ENCODE results near the gene LHX5. TPM values are rescaled to one million over a fixed set of nuclear protein-coding genes. Genes with fewer than 3 reads are reported as not detected.

The LHX5 gene
- total RNA-seq, 1 donor from 2014 or later, result 3.1 TPM

- peaks cover 28% of the 10 kb centered on the region for H3K4me1 Mint-ChIP-seq (ENCODE audit: low read depth, unreplicated experiment)
- no peaks in the 10 kb centered on the region for H3K36me3 Mint-ChIP-seq (ENCODE audit: unreplicated experiment)
- DNase-seq, result peak; percentile 24
- no peak overlapping the region for H3K27ac Mint-ChIP-seq (ENCODE audit: unreplicated experiment)
- peaks cover 17% of the 10 kb centered on the region for H3K9me3 Mint-ChIP-seq (ENCODE audit: unreplicated experiment)
- TF ChIP-seq, protein P1, sequence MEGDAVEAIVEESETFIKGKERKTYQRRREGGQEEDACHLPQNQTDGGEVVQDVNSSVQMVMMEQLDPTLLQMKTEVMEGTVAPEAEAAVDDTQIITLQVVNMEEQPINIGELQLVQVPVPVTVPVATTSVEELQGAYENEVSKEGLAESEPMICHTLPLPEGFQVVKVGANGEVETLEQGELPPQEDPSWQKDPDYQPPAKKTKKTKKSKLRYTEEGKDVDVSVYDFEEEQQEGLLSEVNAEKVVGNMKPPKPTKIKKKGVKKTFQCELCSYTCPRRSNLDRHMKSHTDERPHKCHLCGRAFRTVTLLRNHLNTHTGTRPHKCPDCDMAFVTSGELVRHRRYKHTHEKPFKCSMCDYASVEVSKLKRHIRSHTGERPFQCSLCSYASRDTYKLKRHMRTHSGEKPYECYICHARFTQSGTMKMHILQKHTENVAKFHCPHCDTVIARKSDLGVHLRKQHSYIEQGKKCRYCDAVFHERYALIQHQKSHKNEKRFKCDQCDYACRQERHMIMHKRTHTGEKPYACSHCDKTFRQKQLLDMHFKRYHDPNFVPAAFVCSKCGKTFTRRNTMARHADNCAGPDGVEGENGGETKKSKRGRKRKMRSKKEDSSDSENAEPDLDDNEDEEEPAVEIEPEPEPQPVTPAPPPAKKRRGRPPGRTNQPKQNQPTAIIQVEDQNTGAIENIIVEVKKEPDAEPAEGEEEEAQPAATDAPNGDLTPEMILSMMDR (IDR thresholded peaks at IDR 0.05; ENCODE audit: partially characterized antibody, unreplicated experiment), result no peak
- H3K4me3 Mint-ChIP-seq (ENCODE audit: unreplicated experiment), result peak overlapping the region; percentile 73
- peaks cover 55% of the 10 kb centered on the region for H3K27me3 Mint-ChIP-seq (ENCODE audit: unreplicated experiment)
Measured at GRCh38 chr12:113475451-113476175, 3.9 kb upstream of the LHX5 start.

GRCh38 chr12:113474635-113475436 is 3.2 kb upstream of the LHX5 start:
- Mint-ChIP-seq H3K9me3 (ENCODE audit: unreplicated experiment) (peaks cover 13% of the 10 kb centered on the region), H3K27me3 (ENCODE audit: unreplicated experiment) (peaks cover 48% of the 10 kb centered on the region), H3K36me3 (ENCODE audit: unreplicated experiment) (no peaks in the 10 kb centered on the region), H3K27ac (ENCODE audit: unreplicated experiment) (no peak overlapping the region), H3K4me3 (ENCODE audit: unreplicated experiment) (peak overlapping the region; percentile 47), H3K4me1 (ENCODE audit: low read depth, unreplicated experiment) (peaks cover 25% of the 10 kb centered on the region)
- no peak for DNase-seq
- TF ChIP-seq, protein P1 (IDR thresholded peaks at IDR 0.05; ENCODE audit: partially characterized antibody, unreplicated experiment), result no peak

DNA sequence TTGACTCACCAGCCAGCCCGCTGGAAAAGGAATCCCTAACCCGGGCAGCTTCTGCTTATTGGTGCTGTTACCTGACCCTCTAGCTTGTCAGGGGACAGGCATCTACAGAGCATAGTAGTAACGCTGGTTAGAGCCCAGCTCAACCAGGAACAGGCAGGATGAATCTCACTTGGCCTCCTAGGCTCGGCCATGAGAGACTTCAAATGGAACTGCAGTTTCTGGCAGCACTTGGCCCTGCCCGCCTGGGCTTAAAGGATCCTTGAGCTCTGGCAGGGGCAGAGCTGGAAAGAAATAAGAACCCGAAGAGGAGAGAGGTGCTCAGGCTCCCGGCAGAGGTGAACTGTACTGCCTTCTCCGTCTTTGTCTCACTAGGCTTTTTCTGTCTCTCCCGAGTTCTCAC is 2.3 kb upstream of the LHX5 start:
- no peak for DNase-seq
- H3K36me3 Mint-ChIP-seq (ENCODE audit: unreplicated experiment), result no peaks in the 10 kb centered on the region
- H3K4me3 Mint-ChIP-seq (ENCODE audit: unreplicated experiment), result no peak overlapping the region
- H3K9me3 Mint-ChIP-seq (ENCODE audit: unreplicated experiment), result peaks cover 6% of the 10 kb centered on the region
- TF ChIP-seq, protein P1 (IDR thresholded peaks at IDR 0.05; ENCODE audit: partially characterized antibody, unreplicated experiment), result no peak
- H3K4me1 Mint-ChIP-seq (ENCODE audit: low read depth, unreplicated experiment), result peaks cover 17% of the 10 kb centered on the region
- peaks cover 44% of the 10 kb centered on the region for H3K27me3 Mint-ChIP-seq (ENCODE audit: unreplicated experiment)
- H3K27ac Mint-ChIP-seq (ENCODE audit: unreplicated experiment), result no peak overlapping the region

- Mint-ChIP-seq H3K36me3 (ENCODE audit: unreplicated experiment) (no peaks in the 10 kb centered on the region), H3K4me3 (ENCODE audit: unreplicated experiment) (peak overlapping the region; percentile 2), H3K27me3 (ENCODE audit: unreplicated experiment) (peaks cover 47% of the 10 kb centered on the region), H3K9me3 (ENCODE audit: unreplicated experiment) (peaks cover 6% of the 10 kb centered on the region), H3K27ac (ENCODE audit: unreplicated experiment) (no peak overlapping the region), H3K4me1 (ENCODE audit: low read depth, unreplicated experiment) (peaks cover 16% of the 10 kb centered on the region)
- TF ChIP-seq, protein P1 (IDR thresholded peaks at IDR 0.05; ENCODE audit: partially characterized antibody, unreplicated experiment), result no peak
- DNase-seq, result no peak
Measured at GRCh38 chr12:113473400-113473799, 1.7 kb upstream of the LHX5 start.

All from glutamatergic neuron (in vitro differentiated cells).